ENCODE results near the gene TMTC1.

The TMTC1 gene

DNA sequence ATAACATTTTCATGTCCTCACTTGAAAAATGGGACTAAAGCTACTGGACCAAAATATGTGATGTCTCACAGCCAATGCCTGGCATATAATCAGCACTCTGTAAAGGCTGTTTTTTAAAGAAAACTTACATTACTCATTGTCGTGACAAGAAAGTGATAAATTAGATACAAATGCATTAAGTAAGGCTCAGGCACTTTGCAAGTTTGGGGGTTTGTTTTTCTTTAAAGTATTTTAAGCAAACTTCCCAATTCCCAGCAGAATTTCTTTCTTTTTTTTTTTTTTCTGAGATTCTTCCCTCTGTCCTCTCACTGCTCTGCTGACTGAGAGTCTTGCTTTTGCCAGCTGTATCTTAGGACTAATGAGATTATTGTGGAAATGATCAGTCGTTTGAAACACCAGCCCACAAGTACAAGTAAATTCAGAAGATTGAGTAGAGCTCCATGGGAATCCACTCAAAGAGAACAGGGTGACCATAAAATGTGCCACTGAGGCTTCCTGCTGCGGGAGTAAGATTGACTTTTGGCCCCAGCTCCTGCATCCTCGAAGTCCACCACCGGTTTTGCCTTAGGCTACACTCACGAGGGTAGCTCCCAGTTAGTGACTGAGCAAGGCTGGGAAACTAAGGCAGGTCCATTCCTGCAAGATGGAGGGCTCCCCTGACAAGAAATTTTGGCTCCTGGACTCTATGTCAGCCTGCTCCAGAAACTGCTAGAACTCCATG, 82.8 kb downstream of the TMTC1 start:
- no peak for TF ChIP-seq ZNF274 (IDR thresholded peaks at IDR 0.05; ENCODE audit: low read depth, low read length)
- no peak overlapping the region for H3K4me3 ChIP-seq (ENCODE audit: low read length)

DNA sequence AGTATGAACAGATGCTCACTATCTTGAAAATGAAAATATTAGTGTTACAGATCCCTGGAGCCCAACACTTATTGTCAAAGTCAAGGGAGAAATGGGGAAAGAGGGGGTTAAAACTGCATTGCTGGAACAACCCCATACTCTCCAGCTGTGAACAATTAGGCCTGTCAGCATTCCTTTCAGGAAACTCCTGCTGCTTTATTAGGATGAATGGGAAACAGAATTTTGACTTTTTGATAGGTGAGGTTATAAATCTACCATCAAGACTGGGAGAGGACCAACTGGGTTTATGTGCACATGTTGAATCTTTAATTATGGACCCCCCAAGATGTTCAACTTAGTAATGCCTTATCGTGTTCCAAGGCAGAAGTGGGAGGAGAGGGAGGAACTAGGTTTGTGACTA, 85.0 kb downstream of the TMTC1 start:
- TF ChIP-seq ZNF274 (IDR thresholded peaks at IDR 0.05; ENCODE audit: low read depth, low read length) = no peak
- H3K4me3 ChIP-seq (ENCODE audit: low read length) = no peak overlapping the region

DNA sequence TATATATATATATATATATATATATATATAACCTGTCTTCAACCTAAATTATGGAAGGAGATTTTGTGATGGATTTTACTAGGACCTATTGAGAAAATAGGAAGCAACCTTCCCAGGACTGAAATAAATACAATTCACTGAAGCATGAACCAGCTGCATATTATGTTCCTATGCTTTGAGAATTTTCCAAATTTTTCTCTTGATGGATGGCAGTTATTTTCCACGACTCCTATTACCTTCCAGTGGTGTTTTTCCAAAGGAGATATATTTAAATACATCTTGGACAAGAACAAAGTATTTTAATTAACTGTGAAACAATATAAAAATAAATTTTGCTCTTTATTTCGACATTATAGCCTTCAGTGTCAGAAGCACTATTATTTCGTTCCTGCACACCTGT, 87.9 kb downstream of the TMTC1 start:
- H3K4me3 ChIP-seq (ENCODE audit: low read length) = no peak overlapping the region
- no peak for TF ChIP-seq ZNF274 (IDR thresholded peaks at IDR 0.05; ENCODE audit: low read depth, low read length)

DNA sequence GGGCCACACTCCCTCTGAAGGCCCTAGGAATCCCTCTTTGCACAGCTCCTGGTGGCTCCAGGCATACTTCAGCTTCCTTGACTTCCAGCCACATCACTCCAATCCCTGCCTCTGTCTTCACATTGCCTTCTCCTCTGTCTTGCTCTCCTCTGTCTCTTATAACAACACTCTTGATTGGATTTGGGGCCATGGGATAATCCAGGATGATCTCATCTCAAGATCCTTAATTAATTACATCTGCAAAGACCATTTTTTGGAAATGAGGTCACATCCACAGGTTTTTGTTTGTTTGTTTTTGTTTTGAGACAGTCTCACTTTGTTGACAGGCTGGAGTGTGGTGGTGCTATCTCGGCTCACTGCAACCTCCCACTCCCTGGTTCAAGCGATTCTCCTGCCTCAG, 88.7 kb downstream of the TMTC1 start:
- TF ChIP-seq ZNF274 (IDR thresholded peaks at IDR 0.05; ENCODE audit: low read depth, low read length) = no peak
- H3K4me3 ChIP-seq (ENCODE audit: low read length) = no peak overlapping the region

DNA sequence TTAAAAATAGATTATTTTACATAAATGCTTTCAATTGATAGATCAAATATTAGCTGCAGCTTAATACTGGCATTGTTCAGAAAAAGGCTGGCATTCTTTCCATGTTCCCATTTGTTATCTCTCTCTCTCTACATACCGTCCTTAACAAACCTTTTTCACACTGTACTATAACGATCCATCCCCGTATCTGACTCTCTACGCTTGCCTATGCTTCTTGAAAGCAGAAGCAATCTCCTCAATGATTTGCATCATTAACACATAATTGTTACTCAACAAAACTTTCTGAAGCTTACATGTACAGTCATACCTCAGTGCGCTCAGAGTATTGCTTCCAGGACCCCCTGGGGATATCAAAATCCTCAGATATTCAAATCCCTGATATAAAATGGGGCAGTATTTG, 89.7 kb downstream of the TMTC1 start:
- no peak overlapping the region for H3K4me3 ChIP-seq (ENCODE audit: low read length)
- no peak for TF ChIP-seq ZNF274 (IDR thresholded peaks at IDR 0.05; ENCODE audit: low read depth, low read length)

DNA sequence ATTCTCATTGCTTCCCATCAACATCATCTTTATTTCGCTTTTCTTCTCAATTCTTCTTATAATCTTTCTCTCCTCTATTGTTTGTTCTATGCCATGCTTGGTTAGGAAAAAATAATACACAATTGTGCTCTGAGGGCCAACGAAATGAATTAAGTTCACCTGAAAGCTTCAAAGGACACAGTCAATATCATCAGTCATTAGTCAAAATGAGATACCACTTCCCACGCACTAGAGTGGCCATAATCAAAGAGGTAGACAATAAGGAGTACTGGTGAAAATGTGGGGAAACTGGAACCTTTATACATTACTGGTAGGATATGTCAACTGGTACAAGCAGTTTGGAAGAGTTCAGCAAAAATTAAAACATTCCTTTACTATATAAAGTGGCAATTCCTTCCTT, 91.5 kb downstream of the TMTC1 start:
- TF ChIP-seq ZNF274 (IDR thresholded peaks at IDR 0.05; ENCODE audit: low read depth, low read length) = no peak
- no peak overlapping the region for H3K4me3 ChIP-seq (ENCODE audit: low read length)

DNA sequence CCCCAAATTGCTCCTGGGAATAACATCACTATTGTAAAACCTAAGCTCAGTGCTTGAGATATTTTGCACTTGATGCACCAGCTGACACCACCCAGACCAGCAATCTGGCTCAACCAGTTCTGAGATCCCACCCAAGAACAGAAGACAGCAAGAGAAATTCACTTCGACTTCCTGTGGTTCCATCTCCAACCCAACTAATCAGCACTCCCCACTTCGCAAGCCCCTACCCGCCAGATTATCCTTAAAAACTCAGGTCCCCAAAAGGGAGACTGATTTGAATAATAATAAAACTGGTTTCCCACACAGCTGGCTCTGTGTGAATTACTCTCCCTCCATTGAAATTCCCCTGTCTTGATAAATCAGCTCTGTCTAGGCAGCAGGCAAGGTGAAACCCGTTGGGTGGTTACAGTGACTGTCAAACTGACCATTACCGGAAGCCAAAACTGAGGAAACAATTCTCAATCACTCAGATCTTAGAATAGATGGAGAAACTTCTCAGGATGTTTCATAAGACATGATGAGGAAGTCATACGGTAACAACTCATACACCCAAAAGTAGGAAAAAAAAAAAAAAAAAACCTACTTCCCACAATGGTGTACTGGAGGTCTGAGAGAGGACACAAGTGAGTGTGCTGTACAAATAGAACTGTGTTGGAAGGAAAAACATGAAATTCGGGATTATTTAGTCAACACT, 92.4 kb downstream of the TMTC1 start:
- no peak for TF ChIP-seq ZNF274 (IDR thresholded peaks at IDR 0.05; ENCODE audit: low read depth, low read length)

DNA sequence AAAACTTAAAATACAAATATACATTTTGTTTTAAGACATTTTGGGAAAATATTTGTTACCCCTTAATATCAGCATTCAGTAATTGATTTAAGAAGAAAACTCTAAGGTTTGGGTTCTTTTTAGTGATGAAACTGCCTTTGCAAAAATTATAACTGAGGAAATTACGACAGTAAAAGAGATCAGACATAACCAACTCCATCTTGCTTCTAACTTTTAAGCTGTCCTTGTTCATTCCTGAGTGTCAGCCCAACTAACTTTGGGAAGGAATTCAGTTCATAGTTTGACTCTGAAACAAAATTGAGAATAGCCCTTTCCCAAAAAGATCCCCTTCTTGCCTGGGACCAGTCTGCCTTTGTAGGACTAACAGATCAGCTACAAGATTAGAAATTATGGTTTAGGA, 93.0 kb downstream of the TMTC1 start:
- no peak for TF ChIP-seq ZNF274 (IDR thresholded peaks at IDR 0.05; ENCODE audit: low read depth, low read length)
- H3K4me3 ChIP-seq (ENCODE audit: low read length) = no peak overlapping the region

More for the DNA sequence above, 92.4 kb downstream of the TMTC1 start:
- H3K4me3 ChIP-seq (ENCODE audit: low read length) = no peak overlapping the region

DNA sequence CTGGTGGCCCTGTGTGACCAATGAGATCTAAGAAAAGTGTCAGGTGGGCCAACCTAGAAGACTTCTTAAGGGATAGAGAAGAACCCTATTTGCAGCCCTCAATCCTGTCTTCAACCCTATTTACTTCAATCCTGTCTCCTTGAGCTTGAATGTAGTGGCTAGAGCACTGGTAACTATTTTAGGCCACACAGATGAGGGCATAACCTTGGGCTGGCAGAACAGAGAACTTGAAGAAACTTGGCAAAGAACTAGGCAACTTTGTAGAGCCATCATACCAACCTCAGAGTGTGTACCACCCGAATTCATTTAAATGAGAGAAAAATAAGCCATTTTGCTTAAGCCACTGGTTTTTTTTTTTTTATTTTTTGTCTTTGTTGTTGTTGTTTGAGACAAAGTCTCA, 94.8 kb downstream of the TMTC1 start:
- no peak for TF ChIP-seq ZNF274 (IDR thresholded peaks at IDR 0.05; ENCODE audit: low read depth, low read length)
- H3K4me3 ChIP-seq (ENCODE audit: low read length) = no peak overlapping the region

DNA sequence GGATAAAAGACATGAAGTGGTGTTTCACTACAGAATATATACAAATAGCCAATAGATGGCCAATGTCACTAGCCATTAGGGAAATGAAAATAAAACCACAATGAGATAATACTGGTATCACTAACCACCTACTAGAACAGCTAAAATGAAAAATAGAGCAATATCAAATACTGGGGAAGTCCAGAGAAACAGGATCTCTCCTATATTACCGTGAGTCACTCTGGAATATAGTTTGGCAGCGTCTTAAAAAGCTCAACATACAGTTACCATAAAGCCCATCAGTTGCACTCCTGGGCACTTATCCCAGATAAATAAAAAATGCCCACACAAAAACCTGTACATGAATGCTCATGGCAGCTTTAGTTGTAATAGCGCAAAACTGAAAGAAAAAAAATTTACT, 101.7 kb downstream of the TMTC1 start:
- no peak overlapping the region for H3K4me3 ChIP-seq (ENCODE audit: low read length)
- no peak for TF ChIP-seq ZNF274 (IDR thresholded peaks at IDR 0.05; ENCODE audit: low read depth, low read length)

DNA sequence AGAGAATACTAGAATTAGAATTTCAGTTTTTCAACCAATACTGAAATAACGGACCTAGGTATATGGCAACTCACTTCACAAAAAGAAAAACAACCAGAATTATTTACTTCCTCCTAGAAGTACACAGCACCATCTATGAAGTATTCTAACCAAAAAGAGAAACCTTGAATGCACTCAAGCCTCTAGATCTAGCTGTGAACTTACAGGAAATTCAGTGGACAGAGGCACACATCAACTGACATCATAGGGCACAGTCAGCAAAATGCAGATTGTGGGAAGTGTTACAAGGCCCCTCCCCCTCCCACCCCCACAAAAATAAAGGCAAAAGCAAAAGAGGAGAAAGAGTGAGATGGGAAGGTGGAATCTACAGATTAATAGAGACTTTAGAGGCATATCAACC, 102.4 kb downstream of the TMTC1 start:
- no peak for TF ChIP-seq ZNF274 (IDR thresholded peaks at IDR 0.05; ENCODE audit: low read depth, low read length)

DNA sequence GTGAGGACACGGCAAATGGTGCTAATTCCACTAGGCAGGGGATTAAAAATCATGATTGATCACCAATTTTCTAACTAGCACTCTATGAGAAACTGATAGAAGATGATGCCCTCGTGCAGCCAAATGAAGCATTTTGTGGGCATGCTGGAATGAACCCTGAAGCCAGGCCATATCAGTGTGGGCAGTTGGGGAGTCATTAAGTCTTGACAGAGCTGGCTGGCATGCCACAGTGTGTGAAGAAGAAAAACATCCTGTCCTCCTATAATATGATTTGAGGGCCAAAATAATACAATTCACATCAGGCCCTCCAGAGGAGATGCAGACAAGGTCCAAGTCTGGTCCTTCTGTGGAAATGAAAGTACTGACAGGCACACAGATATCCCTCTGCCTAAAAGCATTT, 107.1 kb downstream of the TMTC1 start:
- no peak for TF ChIP-seq ZNF274 (IDR thresholded peaks at IDR 0.05; ENCODE audit: low read depth, low read length)
- H3K4me3 ChIP-seq (ENCODE audit: low read length) = no peak overlapping the region

More for the DNA sequence above, 102.4 kb downstream of the TMTC1 start:
- H3K4me3 ChIP-seq (ENCODE audit: low read length) = no peak overlapping the region

DNA sequence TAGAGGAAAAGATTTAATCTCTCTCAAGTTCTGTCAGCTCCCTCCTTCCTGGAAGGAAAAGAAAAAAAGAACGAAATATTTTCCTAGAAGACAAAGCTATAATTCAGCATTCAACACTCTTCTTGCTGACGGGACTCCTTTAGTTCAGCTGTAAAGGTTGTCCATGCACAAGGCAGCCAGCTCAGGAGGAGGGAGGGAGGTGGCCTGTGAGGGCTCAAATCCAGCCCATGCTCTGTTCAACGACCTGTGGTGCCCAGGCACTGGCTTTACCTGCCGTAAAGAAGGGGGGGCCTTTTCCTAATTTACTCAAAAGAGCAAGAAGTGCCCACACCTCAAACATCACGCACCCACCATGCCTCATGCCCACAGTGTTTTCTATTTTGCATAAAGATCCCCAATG, 109.3 kb downstream of the TMTC1 start:
- TF ChIP-seq ZNF274 (IDR thresholded peaks at IDR 0.05; ENCODE audit: low read depth, low read length) = no peak
- no peak overlapping the region for H3K4me3 ChIP-seq (ENCODE audit: low read length)

DNA sequence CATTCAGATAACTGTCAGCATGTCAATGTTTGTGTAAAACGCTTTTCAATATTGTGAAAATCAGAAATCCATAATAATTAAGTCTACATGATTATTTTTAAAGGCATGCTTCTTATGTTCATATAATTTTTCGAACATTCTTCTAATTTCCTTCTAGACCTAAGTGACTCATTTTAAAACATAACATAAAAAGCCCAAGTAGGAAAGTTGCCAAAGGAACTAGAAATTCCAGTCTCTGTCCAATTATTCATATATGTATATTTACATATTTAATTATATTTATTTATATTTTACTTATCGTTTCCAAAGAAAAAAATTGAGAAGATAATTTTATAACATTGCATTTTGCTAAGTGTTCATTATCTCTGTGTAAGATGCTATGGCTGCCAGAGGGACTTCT, 110.4 kb downstream of the TMTC1 start:
- no peak overlapping the region for H3K4me3 ChIP-seq (ENCODE audit: low read length)

DNA sequence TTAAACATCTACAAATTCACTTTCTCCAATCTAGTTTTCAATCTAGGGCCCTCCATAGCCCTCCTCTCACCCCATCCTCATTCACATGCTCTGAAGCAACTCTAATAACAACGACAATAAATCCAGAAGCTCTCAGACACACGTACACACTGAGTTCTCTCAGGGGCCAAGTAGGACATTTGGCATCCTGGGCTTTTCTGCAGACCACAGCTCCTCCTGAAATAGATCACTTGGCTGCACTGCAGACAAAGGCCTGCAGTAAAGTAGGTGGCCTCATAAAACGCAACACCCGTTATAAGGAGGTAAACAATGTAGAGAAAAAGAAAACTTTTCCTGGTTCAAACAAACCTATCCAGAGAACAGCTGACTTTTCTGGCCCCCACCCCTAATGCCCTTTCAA, 111.2 kb downstream of the TMTC1 start:
- TF ChIP-seq ZNF274 (IDR thresholded peaks at IDR 0.05; ENCODE audit: low read depth, low read length) = no peak
- no peak overlapping the region for H3K4me3 ChIP-seq (ENCODE audit: low read length)

More for the DNA sequence above, 110.4 kb downstream of the TMTC1 start:
- TF ChIP-seq ZNF274 (IDR thresholded peaks at IDR 0.05; ENCODE audit: low read depth, low read length) = no peak

All from GM08714 (cell line).